IMR-90 (cell line): Measurements from ENCODE around the gene CEP295NL. TPM values are rescaled to one million over a fixed set of nuclear protein-coding genes. Genes with fewer than 3 reads are reported as not detected.
"Not testable (repeated sequence)": the region's sequence is repeated elsewhere in the genome, so short reads cannot be mapped to it uniquely, and the experiment has no call there.

Experiments
- ATAC-seq: fragments of 200-7000 bp; cut with Tn5 transposase; 2 replicates; pipeline ENCODE4 v1.9.1; 2020; ENCODE audit warnings: low read depth, mild to moderate bottlenecking, moderate library complexity
- BruUV-seq: library from RNA; stranded (reverse); fragments of 400-500 nt; replicated peaks from 2 replicates; lab custom pipeline; 2021; lab: Mats Ljungman, UMichigan
- CTCF ChIA-PET: fragments of 300-600 bp; formaldehyde crosslinking; extraction: SDS; loops from one replicate; lab custom pipeline; 2021; ENCODE audit warnings: antibody characterized with exemption; lab: Yijun Ruan, JAX
- POLR2A ChIA-PET: fragments of 300-600 bp; sonication (Branson Sonifier 250); formaldehyde crosslinking; loops from one replicate; lab custom pipeline; 2022; ENCODE audit warnings: antibody characterized with exemption; ENCODE audit not compliant: unreplicated experiment; lab: Charles Lee
- DNase-seq: peaks from one replicate; pipeline ENCODE4 v3.0.0; 2013
- H2AFZ ChIP-seq: replicated peaks from 2 replicates; pipeline ENCODE3; 2013; ENCODE audit warnings: low read length, mild to moderate bottlenecking; ENCODE audit not compliant: poor library complexity
- H2AK5ac ChIP-seq: 2 replicates; pipeline ENCODE4 v1.6.1; 2013; ENCODE audit warnings: low read depth, low read length, inconsistent platforms
- H2AK9ac ChIP-seq: replicated peaks from 2 replicates; pipeline ENCODE3; 2013; ENCODE audit warnings: mild to moderate bottlenecking, low read depth, low read length, moderate library complexity; ENCODE audit not compliant: poor library complexity
- H2BK120ac ChIP-seq: 2 replicates; pipeline ENCODE4 v1.6.1; 2013; ENCODE audit warnings: low read depth, low read length, inconsistent platforms
- H2BK15ac ChIP-seq: 3 replicates; pipeline ENCODE4 v1.6.1; 2013; ENCODE audit warnings: low read depth, low read length, inconsistent platforms
- H2BK20ac ChIP-seq: 2 replicates; pipeline ENCODE4 v1.6.1; 2013; ENCODE audit warnings: low read depth, mild to moderate bottlenecking, inconsistent platforms, low read length, moderate library complexity
- H2BK5ac ChIP-seq: 2 replicates; pipeline ENCODE4 v1.6.1; 2013; ENCODE audit warnings: mild to moderate bottlenecking, low read depth, low read length, inconsistent platforms; ENCODE audit not compliant: poor library complexity, severe bottlenecking
- H3K14ac ChIP-seq: replicated peaks from 2 replicates; pipeline ENCODE4 v1.6.1; 2013; ENCODE audit warnings: low read depth, low read length, inconsistent platforms
- H3K18ac ChIP-seq: 2 replicates; pipeline ENCODE4 v1.6.1; 2013; ENCODE audit warnings: low read depth, low read length, control low read depth
- H3K23ac ChIP-seq: 2 replicates; pipeline ENCODE4 v1.6.1; 2013; ENCODE audit warnings: low read depth, low read length, inconsistent platforms
- H3K27ac ChIP-seq: 2 replicates; pipeline ENCODE4 v1.5.1; 2013; ENCODE audit warnings: mild to moderate bottlenecking, control low read depth, low read length; ENCODE audit not compliant: insufficient read depth
- H3K27me3 ChIP-seq: 2 replicates; pipeline ENCODE4 v1.6.1; 2013; ENCODE audit warnings: low read length; ENCODE audit not compliant: control insufficient read depth, insufficient read depth
- H3K36me3 ChIP-seq: 2 replicates; pipeline ENCODE4 v1.6.1; 2013; ENCODE audit warnings: low read length, mixed read lengths; ENCODE audit not compliant: control insufficient read depth, insufficient read depth
- H3K4ac ChIP-seq: 2 replicates; pipeline ENCODE4 v1.6.1; 2013; ENCODE audit warnings: low read depth, low read length, inconsistent platforms
- H3K4me1 ChIP-seq: 2 replicates; pipeline ENCODE4 v1.6.1; 2013; ENCODE audit warnings: low read length, mixed read lengths; ENCODE audit not compliant: control insufficient read depth, insufficient read depth
- H3K4me2 ChIP-seq: 2 replicates; pipeline ENCODE4 v1.6.1; 2013; ENCODE audit warnings: low read depth, mild to moderate bottlenecking, control low read depth, low read length, moderate library complexity
- H3K4me3 ChIP-seq: 2 replicates; pipeline ENCODE4 v1.5.1; 2013; ENCODE audit warnings: low read depth, mild to moderate bottlenecking, control low read depth, low read length, moderate library complexity; ENCODE audit not compliant: insufficient read depth
- H3K56ac ChIP-seq: 2 replicates; pipeline ENCODE4 v1.6.1; 2013; ENCODE audit warnings: low read length, inconsistent platforms; ENCODE audit not compliant: insufficient read depth; ENCODE audit errors: extremely low read depth
- H3K79me1 ChIP-seq, 2 experiments: 2 replicates each; pipeline ENCODE4 v1.6.1; 2013; ENCODE audit warnings: low read length in 2 of 2, inconsistent platforms in 1 of 2, low read depth in 1 of 2
- H3K9ac ChIP-seq: 2 replicates; pipeline ENCODE4 v1.6.1; 2013; ENCODE audit warnings: low read depth, low read length, control low read depth
- H3K9me1 ChIP-seq: 2 replicates; pipeline ENCODE4 v1.6.1; 2013; ENCODE audit warnings: low read length, inconsistent platforms; ENCODE audit not compliant: insufficient read depth
- H3K9me3 ChIP-seq: 2 replicates; pipeline ENCODE4 v1.6.1; 2013; ENCODE audit warnings: low read length; ENCODE audit not compliant: control insufficient read depth, insufficient read depth
- H4K20me1 ChIP-seq: 2 replicates; pipeline ENCODE4 v1.6.1; 2013; ENCODE audit warnings: low read length, inconsistent platforms; ENCODE audit not compliant: insufficient read depth
- H4K5ac ChIP-seq: 2 replicates; pipeline ENCODE4 v1.6.1; 2013; ENCODE audit warnings: mild to moderate bottlenecking, low read depth, low read length, control low read depth
- H4K8ac ChIP-seq, 2 experiments: 2 replicates each; pipeline ENCODE4 v1.6.1; 2013; ENCODE audit warnings: low read depth in 2 of 2, low read length in 2 of 2, control low read depth in 1 of 2, inconsistent platforms in 1 of 2
- H4K91ac ChIP-seq: 2 replicates; pipeline ENCODE4 v1.6.1; 2013; ENCODE audit warnings: low read depth, low read length, inconsistent platforms; ENCODE audit not compliant: insufficient read depth
- WGBS, 2 experiments: methylation state at CpG; one replicate each; pipeline versions ENCODE4 v1.1.5 to v1.1.7; 2013; ENCODE audit warnings: missing lambda C conversion rate in 2 of 2; ENCODE audit not compliant: insufficient read length in 1 of 2; ENCODE audit errors: extremely low coverage in 2 of 2; 5-methylcytosine and 5-hydroxymethylcytosine counted together
- dilution Hi-C: fragments of 300-500 bp; cut with HindIII; formaldehyde crosslinking; loops from one replicate; pipeline ENCODE4 v1.14.3; 2018; ENCODE audit warnings: low sequenced_read_pairs; ENCODE audit not compliant: unreplicated experiment
- in situ Hi-C: fragments of 300-500 bp; cut with MboI; formaldehyde crosslinking; loops from 3 replicates; pipeline ENCODE4 v1.14.3; 2019; ENCODE audit warnings: low sequenced_read_pairs, inconsistent platforms, mixed read lengths
- intact Hi-C: fragments of 100-400 bp; cut with micrococcal nuclease; formaldehyde crosslinking; loops from 2 replicates; pipeline ENCODE4 v1.10.0; 2022
- polyA plus RNA-seq, 3 experiments: library from polyadenylated mRNA; depleted of rRNA; stranded (reverse); fragments of >200 nt; gene quantifications; 2 replicates each; pipeline ENCODE4 v1.2.3, GENCODE V29; 2012; ENCODE audit warnings: low replicate concordance in 1 of 3
- total RNA-seq: library from RNA; depleted of rRNA; stranded (reverse); fragments of >200 nt; gene quantifications from 2 replicates; pipeline ENCODE4 v1.2.3, GENCODE V29; 2012

Gene CEP295NL
- total and polyA plus RNA-seq, 2 of the 4 experiments (the other 2 are of a cell fraction) = 0.31 to 0.72 TPM

DNA sequence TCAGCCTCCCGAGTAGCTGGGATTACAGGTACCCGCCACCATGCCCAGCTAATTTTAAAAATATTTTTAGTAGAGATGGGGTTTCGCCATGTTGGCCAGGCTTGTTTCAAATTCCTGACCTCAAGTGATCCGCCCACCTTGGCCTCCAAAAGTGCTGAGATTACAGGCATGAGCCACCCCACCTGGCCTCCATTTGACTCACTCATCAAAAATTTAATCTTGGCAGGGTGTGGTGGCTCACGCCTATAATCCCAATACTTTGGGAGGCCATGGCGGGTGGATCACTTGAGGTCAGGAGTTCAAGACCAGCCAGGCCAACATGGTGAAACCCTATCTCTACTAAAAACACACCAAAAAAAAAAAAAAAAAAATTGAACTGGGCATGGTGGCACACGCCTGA is 8.5 kb upstream of the CEP295NL start:
- H2BK5ac ChIP-seq, H2AK5ac ChIP-seq, H3K18ac ChIP-seq, H4K91ac ChIP-seq, H3K56ac ChIP-seq, POLR2A ChIA-PET, H2AK9ac ChIP-seq, H3K4ac ChIP-seq, H3K14ac ChIP-seq, H3K4me3 ChIP-seq, H2BK15ac ChIP-seq, H3K4me2 ChIP-seq, H4K5ac ChIP-seq, dilution Hi-C loops, H4K8ac ChIP-seq, in situ Hi-C loops, H3K27me3 ChIP-seq, BruUV-seq, DNase-seq, H2BK120ac ChIP-seq, H3K23ac ChIP-seq, intact Hi-C loops, H3K9ac ChIP-seq, H2AFZ ChIP-seq, CTCF ChIA-PET, H3K9me3 ChIP-seq, H2BK20ac ChIP-seq, H3K27ac ChIP-seq, ATAC-seq: not testable (repeated sequence)
- no CpG with 5 or more reads among the region's 7 CpGs for WGBS, 2 experiments
- peaks cover 91% of the 10 kb centered on the region for H4K20me1 ChIP-seq
- H3K36me3 ChIP-seq = peaks cover 15% of the 10 kb centered on the region
- peaks cover 10% of the 10 kb centered on the region for H3K4me1 ChIP-seq
- H3K9me1 ChIP-seq = peaks cover 43% of the 10 kb centered on the region
- H3K79me1 ChIP-seq = peaks cover 28 to 82% of the 10 kb centered on the region in 2 experiments
